Measurements from ENCODE around the gene VRK2. TPM values are rescaled to one million over a fixed set of nuclear protein-coding genes. Genes with fewer than 3 reads are reported as not detected.

The VRK2 gene
- total RNA-seq, 1 experiment from 2014 or later = 20.1 TPM

DNA sequence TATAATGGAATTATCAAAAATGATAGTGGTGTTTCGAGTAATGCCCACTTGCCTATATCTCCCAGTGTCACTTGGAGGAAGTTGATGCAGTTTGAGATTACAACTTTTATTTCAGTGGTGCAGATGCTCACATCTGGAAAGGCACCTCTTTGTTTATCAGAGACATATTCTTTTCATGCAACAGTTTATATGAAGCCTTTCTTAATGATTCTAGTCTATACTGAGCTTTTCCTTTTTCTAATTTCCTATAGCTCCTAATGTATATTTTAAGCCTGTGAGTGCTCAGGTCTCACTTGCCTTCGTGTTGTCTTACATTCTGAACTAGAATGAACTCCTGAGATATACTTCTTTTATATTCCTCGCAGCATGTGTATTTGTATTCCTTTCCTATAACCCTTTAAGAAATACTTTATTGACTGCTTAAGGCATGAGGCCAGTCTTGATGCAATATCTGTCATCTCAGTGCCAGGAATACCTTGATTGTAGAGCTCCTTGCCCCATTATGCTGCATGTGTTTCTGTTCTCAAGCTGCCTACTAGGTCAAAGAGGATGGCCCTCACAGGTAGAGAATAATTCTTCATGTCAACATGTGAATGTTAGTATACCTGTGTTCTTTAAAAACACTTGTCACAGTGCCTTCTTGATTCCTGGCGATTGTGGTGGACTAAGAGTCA lies 52.6 kb downstream of the VRK2 start:
- CTCF ChIA-PET = interaction anchor here (0.5 kb wide), 1 partner anchor 51 kb away, joined by 4 read pairs; no protein-coding TSS in a partner anchor
- Mint-ChIP-seq H3K4me1 (no peaks in the 10 kb centered on the region), H3K27me3 (ENCODE audit: low read depth) (no peaks in the 10 kb centered on the region)

DNA sequence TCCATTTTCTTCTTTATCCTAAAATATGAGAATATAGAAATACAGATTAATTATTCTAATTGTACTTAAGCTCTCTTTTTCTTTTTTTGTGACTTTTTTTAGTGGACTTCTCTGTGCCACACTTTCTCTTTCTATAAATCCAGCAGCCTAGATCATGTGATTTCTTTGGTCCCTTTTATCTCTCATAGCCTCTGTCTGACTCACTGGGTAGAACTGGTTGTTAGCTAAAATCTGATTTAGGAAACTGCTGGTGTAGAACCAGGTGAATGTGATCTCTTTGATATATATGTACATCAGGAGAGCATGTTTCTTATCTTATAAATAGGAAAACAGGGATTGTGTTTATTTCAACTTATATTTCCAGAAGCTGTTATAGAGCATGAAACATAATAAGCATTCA lies 54.9 kb downstream of the VRK2 start:
- Mint-ChIP-seq H3K9me3 (no peaks in the 10 kb centered on the region; the same call in 1 of the 2 replicates), H3K36me3 (no peaks in the 10 kb centered on the region), H3K4me1 (no peaks in the 10 kb centered on the region), H3K27ac (no peak overlapping the region), H3K4me3 (no peak overlapping the region), H3K27me3 (ENCODE audit: low read depth) (no peaks in the 10 kb centered on the region)
- ChIA-PET CTCF (no interaction called here), POLR2A (no interaction called here)
- no peak for DNase-seq (ENCODE audit: low spot score)
- ATAC-seq = no peak
- TF ChIP-seq ATF2 (CRISPR knock-in tag; IDR thresholded peaks at IDR 0.05; ENCODE audit: borderline replicate concordance, low read depth) (no peak), ZNF512 (CRISPR knock-in tag; IDR thresholded peaks at IDR 0.05; ENCODE audit: borderline replicate concordance) (no peak), FOXP1 (CRISPR knock-in tag; IDR thresholded peaks at IDR 0.05; ENCODE audit: borderline replicate concordance) (no peak), NR2C2 (CRISPR knock-in tag; IDR thresholded peaks at IDR 0.05) (no peak), EMX1 (CRISPR knock-in tag; IDR thresholded peaks at IDR 0.05) (no peak)
- TF ChIP-seq, protein P1, sequence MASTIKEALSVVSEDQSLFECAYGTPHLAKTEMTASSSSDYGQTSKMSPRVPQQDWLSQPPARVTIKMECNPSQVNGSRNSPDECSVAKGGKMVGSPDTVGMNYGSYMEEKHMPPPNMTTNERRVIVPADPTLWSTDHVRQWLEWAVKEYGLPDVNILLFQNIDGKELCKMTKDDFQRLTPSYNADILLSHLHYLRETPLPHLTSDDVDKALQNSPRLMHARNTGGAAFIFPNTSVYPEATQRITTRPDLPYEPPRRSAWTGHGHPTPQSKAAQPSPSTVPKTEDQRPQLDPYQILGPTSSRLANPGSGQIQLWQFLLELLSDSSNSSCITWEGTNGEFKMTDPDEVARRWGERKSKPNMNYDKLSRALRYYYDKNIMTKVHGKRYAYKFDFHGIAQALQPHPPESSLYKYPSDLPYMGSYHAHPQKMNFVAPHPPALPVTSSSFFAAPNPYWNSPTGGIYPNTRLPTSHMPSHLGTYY (CRISPR knock-in tag; IDR thresholded peaks at IDR 0.05) = no peak

More for the DNA sequence above, 52.6 kb downstream of the VRK2 start:
- Mint-ChIP-seq H3K36me3 (peaks cover 14% of the 10 kb centered on the region), H3K4me3 (no peak overlapping the region), H3K27ac (no peak overlapping the region), H3K9me3 (peaks cover 19% of the 10 kb centered on the region)
- no peak for TF ChIP-seq USF2 (CRISPR knock-in tag; IDR thresholded peaks at IDR 0.05)
- TF ChIP-seq ZNF317 (CRISPR knock-in tag; IDR thresholded peaks at IDR 0.05; ENCODE audit: borderline replicate concordance, low read depth) = no peak
- TF ChIP-seq, protein P2, sequence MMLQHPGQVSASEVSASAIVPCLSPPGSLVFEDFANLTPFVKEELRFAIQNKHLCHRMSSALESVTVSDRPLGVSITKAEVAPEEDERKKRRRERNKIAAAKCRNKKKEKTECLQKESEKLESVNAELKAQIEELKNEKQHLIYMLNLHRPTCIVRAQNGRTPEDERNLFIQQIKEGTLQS (CRISPR knock-in tag; conservative IDR thresholded peaks at IDR 0.05) = no peak
- no peak for TF ChIP-seq TEAD1 (CRISPR knock-in tag; IDR thresholded peaks at IDR 0.05)
- POLR2A ChIA-PET = no interaction called here
- DNase-seq (ENCODE audit: low spot score) = no peak
- no peak for ATAC-seq

DNA sequence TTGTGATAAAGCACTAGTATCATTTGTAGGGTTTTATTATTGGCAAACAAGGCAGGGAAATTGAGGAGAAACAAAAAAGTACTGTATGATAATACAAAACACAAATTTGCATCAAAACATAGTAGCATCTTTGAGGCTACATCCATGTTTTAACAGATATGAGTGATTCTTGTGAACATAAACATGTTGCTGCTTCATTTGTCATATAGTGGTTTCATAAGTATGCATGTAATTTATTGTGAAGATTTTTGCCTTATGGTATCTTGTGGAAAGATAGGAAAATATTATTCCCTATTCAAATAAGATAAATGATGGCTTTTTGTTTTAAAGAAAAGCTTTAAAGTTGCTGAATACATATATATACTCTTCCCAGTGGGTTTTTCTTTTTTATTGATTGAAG lies 60.3 kb downstream of the VRK2 start:
- no peak for DNase-seq (ENCODE audit: low spot score)
- Mint-ChIP-seq H3K27ac (no peak overlapping the region), H3K9me3 (no peaks in the 10 kb centered on the region), H3K36me3 (no peaks in the 10 kb centered on the region), H3K4me3 (no peak overlapping the region), H3K4me1 (peaks cover 3% of the 10 kb centered on the region; the same call in 1 of the 2 replicates), H3K27me3 (ENCODE audit: low read depth) (no peaks in the 10 kb centered on the region)
- ATAC-seq = no peak
- POLR2A ChIA-PET = no interaction called here
- CTCF ChIA-PET = no interaction called here
- TF ChIP-seq, protein P3, sequence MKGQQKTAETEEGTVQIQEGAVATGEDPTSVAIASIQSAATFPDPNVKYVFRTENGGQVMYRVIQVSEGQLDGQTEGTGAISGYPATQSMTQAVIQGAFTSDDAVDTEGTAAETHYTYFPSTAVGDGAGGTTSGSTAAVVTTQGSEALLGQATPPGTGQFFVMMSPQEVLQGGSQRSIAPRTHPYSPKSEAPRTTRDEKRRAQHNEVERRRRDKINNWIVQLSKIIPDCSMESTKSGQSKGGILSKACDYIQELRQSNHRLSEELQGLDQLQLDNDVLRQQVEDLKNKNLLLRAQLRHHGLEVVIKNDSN (CRISPR knock-in tag; IDR thresholded peaks at IDR 0.05) = no peak
- no peak for TF ChIP-seq RORB (CRISPR knock-in tag; IDR thresholded peaks at IDR 0.05)
- no peak for TF ChIP-seq ETV6 (CRISPR knock-in tag; IDR thresholded peaks at IDR 0.05)
- no peak for TF ChIP-seq ZNF671 (CRISPR knock-in tag; IDR thresholded peaks at IDR 0.05)
- no peak for TF ChIP-seq GRHL2 (CRISPR knock-in tag; IDR thresholded peaks at IDR 0.05; ENCODE audit: insufficient replicate concordance, severe bottlenecking)
- no peak for TF ChIP-seq MLX (CRISPR knock-in tag; IDR thresholded peaks at IDR 0.05)
- no peak for TF ChIP-seq FOXJ3 (CRISPR knock-in tag; IDR thresholded peaks at IDR 0.05; ENCODE audit: borderline replicate concordance)
- no peak for TF ChIP-seq AFF4 (CRISPR knock-in tag; IDR thresholded peaks at IDR 0.05; ENCODE audit: borderline replicate concordance)
- TF ChIP-seq JUN (CRISPR knock-in tag; IDR thresholded peaks at IDR 0.05) = no peak
- TF ChIP-seq, protein P1 (CRISPR knock-in tag; IDR thresholded peaks at IDR 0.05) = no peak
